Testis (tissue), 3 donors: ENCODE results near the gene RNASEL. TPM values are rescaled to one million over a fixed set of nuclear protein-coding genes. Genes with fewer than 3 reads are reported as not detected.

ENCODE experiments used
- DNase-seq: peaks from one replicate; pipeline ENCODE4 v3.0.0-alpha.2; 2019
- H3K27ac ChIP-seq, 2 donors: fragments of 200-600 bp; sonication (generic); one replicate each; pipeline ENCODE4 v1.5.1; 2019
- H3K27me3 ChIP-seq: fragments of 200-600 bp; sonication (generic); one replicate; pipeline ENCODE4 v1.5.1; 2019
- H3K36me3 ChIP-seq: fragments of 200-600 bp; sonication (generic); one replicate; pipeline ENCODE4 v1.5.1; 2017; ENCODE audit warnings: low read depth; ENCODE audit errors: missing control alignments
- H3K4me1 ChIP-seq: fragments of 200-600 bp; sonication (generic); one replicate; pipeline ENCODE4 v1.5.1; 2019
- H3K4me3 ChIP-seq, 2 donors: fragments of 200-600 bp; sonication (generic); one replicate each; pipeline ENCODE4 v1.5.1; 2017 to 2019
- H3K9me3 ChIP-seq: fragments of 200-600 bp; sonication (generic); one replicate; pipeline ENCODE4 v1.5.1; 2017
- POLR2A ChIP-seq: fragments of 450-650 bp; IDR thresholded peaks from one replicate; pipeline ENCODE4 v1.6.1; 2017; ENCODE audit warnings: antibody characterized with exemption, mild to moderate bottlenecking, moderate library complexity
- WGBS, 2 donors: methylation state at CpG; one replicate each; pipeline ENCODE4 v1.1.5; 2018; 5-methylcytosine and 5-hydroxymethylcytosine counted together
- intact Hi-C: fragments of 100-400 bp; cut with DNase I; formaldehyde crosslinking; loops from one replicate; pipeline ENCODE4 v1.15.1; 2023; ENCODE audit warnings: low total_unique reads
- polyA plus RNA-seq: library from polyadenylated mRNA; stranded (reverse); fragments of 350-450 nt; fragmentation: Illumina TruSeq; extraction: RNeasy Lipid Tissue Mini Kit (QIAGEN cat#74804); gene quantifications from one replicate; pipeline ENCODE4 v1.2.3, GENCODE V29; 2014; ENCODE audit warnings: low read depth, low replicate concordance; ENCODE audit not compliant: insufficient read depth
- total RNA-seq, 2 donors: library from RNA; depleted of rRNA; stranded (reverse); fragments of >200 nt; gene quantifications; one replicate each; pipeline ENCODE4 v1.2.3, GENCODE V29; 2016
- TF ChIP-seq, protein P1 (sequence below), 3 experiments: fragments of 450-650 bp in 2 of 3; fragments of 200-600 bp in 1 of 3; sonication (generic) in 1 of 3; IDR thresholded peaks; one replicate each; pipeline ENCODE4 v1.5.1; 2016 to 2019; ENCODE audit warnings: antibody characterized with exemption in 3 of 3, mild to moderate bottlenecking in 2 of 3, moderate library complexity in 1 of 3

The RNASEL gene
- total and polyA plus RNA-seq, 3 donors from 2014 or later: 4.7 to 7.5 (median 5.4) TPM

DNA sequence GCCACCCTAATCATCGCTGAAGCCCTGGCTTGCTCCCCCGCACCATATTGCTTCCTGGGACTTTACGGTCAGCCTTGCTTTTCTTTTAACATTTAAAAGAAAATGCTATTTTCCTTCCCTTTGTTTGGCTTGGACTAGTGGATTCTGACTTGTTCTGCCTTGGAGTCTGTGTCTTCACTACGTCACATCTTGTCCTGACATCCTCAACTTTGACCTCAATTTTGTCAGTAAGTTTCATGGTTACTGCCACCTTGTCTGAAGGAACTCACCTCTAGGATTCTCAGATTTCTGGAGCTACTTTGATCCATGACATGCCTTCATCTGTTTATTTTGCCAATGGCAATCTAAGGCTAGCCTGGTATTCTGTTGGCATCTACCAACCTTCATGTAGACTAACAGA is 4.3 kb downstream of the RNASEL start:
- H3K27ac ChIP-seq: no peak overlapping the region
- DNase-seq: no peak
- TF ChIP-seq, protein P1, sequence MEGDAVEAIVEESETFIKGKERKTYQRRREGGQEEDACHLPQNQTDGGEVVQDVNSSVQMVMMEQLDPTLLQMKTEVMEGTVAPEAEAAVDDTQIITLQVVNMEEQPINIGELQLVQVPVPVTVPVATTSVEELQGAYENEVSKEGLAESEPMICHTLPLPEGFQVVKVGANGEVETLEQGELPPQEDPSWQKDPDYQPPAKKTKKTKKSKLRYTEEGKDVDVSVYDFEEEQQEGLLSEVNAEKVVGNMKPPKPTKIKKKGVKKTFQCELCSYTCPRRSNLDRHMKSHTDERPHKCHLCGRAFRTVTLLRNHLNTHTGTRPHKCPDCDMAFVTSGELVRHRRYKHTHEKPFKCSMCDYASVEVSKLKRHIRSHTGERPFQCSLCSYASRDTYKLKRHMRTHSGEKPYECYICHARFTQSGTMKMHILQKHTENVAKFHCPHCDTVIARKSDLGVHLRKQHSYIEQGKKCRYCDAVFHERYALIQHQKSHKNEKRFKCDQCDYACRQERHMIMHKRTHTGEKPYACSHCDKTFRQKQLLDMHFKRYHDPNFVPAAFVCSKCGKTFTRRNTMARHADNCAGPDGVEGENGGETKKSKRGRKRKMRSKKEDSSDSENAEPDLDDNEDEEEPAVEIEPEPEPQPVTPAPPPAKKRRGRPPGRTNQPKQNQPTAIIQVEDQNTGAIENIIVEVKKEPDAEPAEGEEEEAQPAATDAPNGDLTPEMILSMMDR (IDR thresholded peaks at IDR 0.05): no peak
- no peak for TF ChIP-seq POLR2A
- intact Hi-C loops: no loop called here
- H3K4me3 ChIP-seq: no peak overlapping the region
- H3K36me3 ChIP-seq: no peaks in the 10 kb centered on the region
- WGBS, 2 donors: 90 to 93% methylated on average over 4 of the region's 4 CpGs
- H3K9me3 ChIP-seq: no peaks in the 10 kb centered on the region
- no peaks in the 10 kb centered on the region for H3K27me3 ChIP-seq
- H3K4me1 ChIP-seq: peaks cover 8% of the 10 kb centered on the region

DNA sequence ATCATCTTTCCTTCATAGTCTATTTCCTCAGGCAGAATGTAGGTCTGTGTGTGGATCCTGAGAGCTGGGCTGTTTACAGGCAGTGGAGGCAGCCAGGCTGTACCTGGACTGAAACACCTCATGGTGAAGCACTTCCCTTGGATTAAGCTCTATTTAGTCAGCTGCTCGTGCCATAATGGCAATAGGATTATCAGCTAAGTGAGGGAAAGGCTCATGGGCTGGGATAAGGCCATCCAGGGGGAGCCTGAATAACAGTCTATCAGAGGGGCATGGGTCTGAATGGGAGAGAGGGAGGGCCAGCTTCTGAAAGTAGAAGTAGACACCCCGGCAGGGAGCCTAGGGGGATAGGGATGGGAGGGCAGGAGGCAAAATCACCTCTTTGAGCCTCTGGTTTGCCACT is 8.3 kb downstream of the RNASEL start:
- no peaks in the 10 kb centered on the region for H3K36me3 ChIP-seq
- intact Hi-C loops: no loop called here

DNA sequence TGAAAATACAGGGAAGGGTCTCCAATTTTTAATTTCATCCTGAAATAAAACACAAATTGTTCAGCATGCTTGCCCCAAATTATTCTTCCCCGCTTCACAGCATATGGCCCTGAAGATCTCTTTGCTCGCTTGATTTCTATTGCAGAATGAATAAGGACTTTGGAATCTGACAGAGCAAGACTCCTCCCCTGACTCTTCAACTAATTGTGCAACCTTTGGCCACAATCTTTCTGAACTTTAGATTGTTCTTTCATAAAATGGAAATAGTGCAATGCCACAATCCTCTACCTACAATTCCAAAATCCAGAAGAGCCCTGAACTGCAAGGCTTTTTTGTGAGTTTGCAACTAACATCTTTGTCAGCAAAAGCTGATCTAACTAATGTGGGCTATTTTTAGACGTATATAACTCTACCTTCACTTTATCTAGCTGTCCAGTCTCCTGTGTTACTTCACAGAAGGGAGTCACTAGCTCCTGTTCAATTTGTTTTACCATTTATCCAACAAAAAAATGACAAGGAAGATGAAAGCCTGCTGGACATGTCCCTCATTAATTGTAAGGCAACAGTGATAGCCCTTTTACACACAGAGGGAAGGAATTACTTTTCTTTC is 13.4 kb downstream of the RNASEL start:
- H3K27me3 ChIP-seq: no peaks in the 10 kb centered on the region
- H3K4me3 ChIP-seq: no peak overlapping the region
- H3K27ac ChIP-seq: no peak overlapping the region
- WGBS, 2 donors: 84 to 88% methylated on average over 3 of the region's 3 CpGs
- no peaks in the 10 kb centered on the region for H3K9me3 ChIP-seq
- H3K36me3 ChIP-seq: no peaks in the 10 kb centered on the region
- intact Hi-C loops: no loop called here
- H3K4me1 ChIP-seq: no peaks in the 10 kb centered on the region
- DNase-seq: no peak
- TF ChIP-seq, protein P1 (IDR thresholded peaks at IDR 0.05): no peak
- TF ChIP-seq POLR2A: no peak

More for the DNA sequence above, 8.3 kb downstream of the RNASEL start:
- no peak for DNase-seq
- no peaks in the 10 kb centered on the region for H3K4me1 ChIP-seq
- no peak for TF ChIP-seq POLR2A
- TF ChIP-seq, protein P1 (IDR thresholded peaks at IDR 0.05): no peak
- H3K27ac ChIP-seq: no peak overlapping the region
- no peaks in the 10 kb centered on the region for H3K27me3 ChIP-seq
- no peaks in the 10 kb centered on the region for H3K9me3 ChIP-seq
- no peak overlapping the region for H3K4me3 ChIP-seq
- 90 to 92% methylated on average over 2 of the region's 2 CpGs for WGBS, 2 donors

DNA sequence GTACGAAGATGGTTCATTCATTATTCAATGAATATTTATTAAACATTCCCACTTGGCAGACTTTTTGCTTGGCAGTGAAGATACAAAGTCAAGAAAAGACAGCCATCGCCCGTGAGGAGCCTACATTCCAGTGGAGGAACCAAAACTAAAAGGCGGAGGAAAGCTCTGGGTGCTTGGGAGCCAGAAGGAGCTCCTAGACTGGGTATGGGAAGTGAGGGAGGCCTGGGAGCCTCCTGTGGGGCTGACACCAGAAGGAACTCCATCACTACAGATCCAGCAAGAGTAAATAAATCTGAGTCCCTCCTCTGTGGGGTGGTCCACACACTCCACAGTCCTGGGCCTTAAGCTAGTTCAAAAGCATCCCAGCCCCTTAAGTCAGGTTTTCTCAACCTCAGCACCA is 14.9 kb downstream of the RNASEL start:
- Histone ChIP-seq H3K4me3 (no peak overlapping the region), H3K27ac (no peak overlapping the region), H3K9me3 (no peaks in the 10 kb centered on the region), H3K27me3 (no peaks in the 10 kb centered on the region), H3K36me3 (no peaks in the 10 kb centered on the region), H3K4me1 (no peaks in the 10 kb centered on the region)
- no peak for DNase-seq
- 94% methylated on average over 4 of the region's 4 CpGs for WGBS, 2 donors
- TF ChIP-seq, protein P1 (IDR thresholded peaks at IDR 0.05): no peak
- TF ChIP-seq POLR2A: no peak
- intact Hi-C loops: no loop called here

DNA sequence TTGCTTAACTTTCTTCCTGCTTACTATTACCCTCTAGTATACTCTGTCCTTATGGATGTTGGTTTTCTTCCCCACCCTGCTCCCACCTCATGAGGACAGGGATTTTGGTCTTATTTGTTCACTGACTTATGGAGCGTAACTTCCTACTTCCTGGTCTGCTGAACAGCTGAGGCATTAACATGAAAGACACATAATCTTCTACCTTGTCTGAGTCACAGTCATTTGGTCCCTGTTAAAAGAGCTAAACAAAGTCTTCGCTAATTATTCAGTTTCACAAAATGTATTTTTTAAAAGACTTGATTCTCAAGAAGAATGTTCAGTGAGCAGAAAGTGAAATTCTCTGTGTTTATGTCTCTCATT is 18.5 kb downstream of the RNASEL start:
- no peak overlapping the region for H3K27ac ChIP-seq
- DNase-seq: no peak
- no peaks in the 10 kb centered on the region for H3K36me3 ChIP-seq
- TF ChIP-seq, protein P1 (IDR thresholded peaks at IDR 0.05): no peak
- TF ChIP-seq POLR2A: no peak
- 97 to 98% methylated on average over 2 of the region's 2 CpGs for WGBS, 2 donors
- H3K27me3 ChIP-seq: no peaks in the 10 kb centered on the region
- H3K9me3 ChIP-seq: no peaks in the 10 kb centered on the region
- no peak overlapping the region for H3K4me3 ChIP-seq
- intact Hi-C loops: no loop called here
- no peaks in the 10 kb centered on the region for H3K4me1 ChIP-seq
